ENCODE results near the gene HRK.

Gene HRK

DNA sequence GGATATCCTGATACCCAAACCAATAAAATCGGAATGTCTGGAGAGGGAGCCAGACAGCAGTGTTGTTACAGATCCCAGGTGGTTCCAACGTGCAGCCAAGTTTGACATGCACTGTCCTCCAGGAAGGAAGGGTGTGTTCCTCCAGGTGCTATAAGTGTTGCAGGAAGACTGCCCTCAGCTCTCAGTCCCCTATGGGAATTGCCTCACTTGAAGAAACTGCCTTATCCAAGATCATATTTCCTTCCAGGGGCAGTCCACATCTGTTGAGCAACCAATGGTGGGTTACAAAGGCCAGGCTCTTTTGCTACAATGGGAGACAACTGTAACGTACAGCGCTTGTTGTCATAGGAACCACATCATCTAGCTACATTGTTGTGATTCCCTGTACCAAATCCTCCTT, 16.2 kb upstream of the HRK start:
- no peak for DNase-seq (ENCODE audit: low spot score)

- no peak for DNase-seq (ENCODE audit: low spot score)
Observed at GRCh38 chr12:116896411-116896924, 15.2 kb upstream of the HRK start.

GRCh38 chr12:116894913-116895312, 13.7 kb upstream of the HRK start:
- DNase-seq (ENCODE audit: low spot score), result no peak

- no peak for DNase-seq (ENCODE audit: low spot score)
Observed at GRCh38 chr12:116892349-116893140, 11.3 kb upstream of the HRK start.

GRCh38 chr12:116891019-116891418, 9.8 kb upstream of the HRK start:
- DNase-seq (ENCODE audit: low spot score), result no peak

GRCh38 chr12:116890330-116890729, 9.1 kb upstream of the HRK start:
- DNase-seq (ENCODE audit: low spot score), result no peak

- no peak for DNase-seq (ENCODE audit: low spot score)
Observed at GRCh38 chr12:116887897-116888296, 6.7 kb upstream of the HRK start.

DNA sequence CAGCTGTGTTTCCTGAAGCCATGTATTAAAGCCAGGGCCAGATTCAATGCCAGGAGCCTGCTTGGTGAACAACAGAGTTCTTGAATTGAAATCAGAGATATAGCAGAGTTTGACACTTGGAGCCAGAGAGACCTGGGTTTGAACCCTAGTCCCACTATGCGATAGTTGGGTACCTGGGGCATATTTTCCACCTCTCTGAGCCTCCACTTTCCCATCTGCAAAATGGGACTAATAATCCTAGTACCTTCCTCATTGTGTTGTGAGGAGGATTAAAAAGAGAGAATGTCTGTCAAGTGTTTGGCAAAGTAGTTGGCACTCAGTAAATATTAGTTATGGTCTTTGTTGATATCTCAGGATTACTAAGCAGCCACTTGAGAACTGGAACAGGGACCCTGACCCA, 6.0 kb upstream of the HRK start:
- DNase-seq (ENCODE audit: low spot score), result no peak

GRCh38 chr12:116885491-116885890, 4.2 kb upstream of the HRK start:
- DNase-seq (ENCODE audit: low spot score), result no peak

DNA sequence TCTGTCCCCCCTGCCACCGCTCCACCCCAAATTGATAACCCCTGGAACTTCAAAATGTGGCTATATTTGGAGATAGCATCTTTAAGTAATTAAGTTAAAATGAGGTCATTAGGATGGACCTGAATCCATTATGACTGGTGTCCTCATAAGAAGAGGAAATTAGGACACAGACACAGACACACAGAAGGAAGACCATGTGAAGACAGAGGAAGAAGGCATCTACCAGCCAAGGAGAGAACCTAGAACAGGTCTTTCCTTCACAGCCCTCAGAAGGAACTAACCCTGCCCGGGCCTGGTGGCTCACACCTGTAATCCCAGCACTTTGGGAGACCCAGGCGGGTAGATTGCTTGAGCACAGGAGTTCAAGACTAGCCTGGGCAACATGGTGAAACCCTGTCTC, 3.6 kb upstream of the HRK start:
- DNase-seq (ENCODE audit: low spot score), result no peak

GRCh38 chr12:116882742-116883141, 1.5 kb upstream of the HRK start:
- peak; percentile 50 for DNase-seq (ENCODE audit: low spot score)

- no peak for DNase-seq (ENCODE audit: low spot score)
Observed at GRCh38 chr12:116881877-116882507, 751 bp upstream of the HRK start.

DNA sequence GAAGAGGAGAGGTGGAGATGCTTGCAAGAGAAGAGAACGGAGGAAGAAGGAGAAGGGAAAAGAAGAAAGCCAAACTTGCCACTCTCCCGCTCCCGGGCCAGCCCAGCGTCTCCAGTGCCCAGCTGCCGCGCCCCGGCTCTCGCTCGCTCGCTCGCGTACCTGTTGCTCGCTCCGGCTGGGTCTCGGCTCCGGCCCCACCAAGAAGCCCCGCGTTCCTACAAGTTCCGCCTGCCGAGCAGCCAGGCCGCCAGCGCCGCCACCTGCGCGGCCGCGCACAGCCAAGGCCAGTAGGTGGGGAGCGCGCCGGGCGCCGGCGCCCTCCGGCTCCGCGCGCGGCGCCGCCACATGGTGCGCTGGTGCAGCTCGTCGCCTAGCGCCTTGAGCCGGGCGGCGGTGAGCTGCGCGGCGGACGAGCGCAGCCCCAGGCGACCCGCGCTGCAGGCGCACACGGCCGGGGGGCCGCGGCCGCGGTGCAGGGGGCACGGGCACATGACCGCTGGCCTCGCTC, 370 bp downstream of the HRK start:
- no peak for DNase-seq (ENCODE audit: low spot score)

GRCh38 chr12:116880213-116880816, 926 bp downstream of the HRK start:
- DNase-seq (ENCODE audit: low spot score), result no peak

DNA sequence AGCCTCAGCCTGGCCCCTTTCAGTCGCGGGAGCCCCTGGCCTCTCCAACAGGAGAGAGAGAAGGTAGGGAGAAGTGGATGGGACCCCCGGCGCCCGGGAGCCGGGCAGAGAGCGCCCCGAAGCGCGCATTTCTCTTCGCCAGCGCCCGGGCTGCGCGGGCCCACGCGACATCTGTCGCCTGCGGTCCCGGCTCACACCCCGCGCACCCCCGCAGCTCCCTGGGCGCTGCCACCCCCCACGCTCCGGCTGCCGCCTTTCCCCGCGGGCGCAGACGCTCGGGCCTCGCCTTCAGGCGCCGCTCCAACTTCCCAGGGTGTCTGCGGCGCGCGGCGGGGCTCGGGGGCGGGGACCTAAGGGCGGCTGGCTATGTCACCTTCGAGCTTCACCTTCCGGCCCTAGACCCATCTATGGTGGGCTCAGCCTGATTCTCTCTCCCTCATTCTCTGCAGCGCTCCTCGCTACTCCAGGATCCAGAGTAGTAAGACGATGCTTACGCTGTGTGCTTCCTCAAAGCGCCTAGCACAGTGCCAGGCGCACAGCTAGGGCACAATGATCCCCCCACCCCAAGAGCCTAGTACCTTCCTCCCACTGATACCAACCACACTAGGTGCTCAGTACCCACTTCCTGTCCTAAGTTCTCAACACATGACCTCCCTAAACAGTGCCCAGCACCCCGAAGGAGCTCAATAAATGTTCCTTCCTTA, 1.6 kb downstream of the HRK start:
- DNase-seq (ENCODE audit: low spot score), result no peak

DNA sequence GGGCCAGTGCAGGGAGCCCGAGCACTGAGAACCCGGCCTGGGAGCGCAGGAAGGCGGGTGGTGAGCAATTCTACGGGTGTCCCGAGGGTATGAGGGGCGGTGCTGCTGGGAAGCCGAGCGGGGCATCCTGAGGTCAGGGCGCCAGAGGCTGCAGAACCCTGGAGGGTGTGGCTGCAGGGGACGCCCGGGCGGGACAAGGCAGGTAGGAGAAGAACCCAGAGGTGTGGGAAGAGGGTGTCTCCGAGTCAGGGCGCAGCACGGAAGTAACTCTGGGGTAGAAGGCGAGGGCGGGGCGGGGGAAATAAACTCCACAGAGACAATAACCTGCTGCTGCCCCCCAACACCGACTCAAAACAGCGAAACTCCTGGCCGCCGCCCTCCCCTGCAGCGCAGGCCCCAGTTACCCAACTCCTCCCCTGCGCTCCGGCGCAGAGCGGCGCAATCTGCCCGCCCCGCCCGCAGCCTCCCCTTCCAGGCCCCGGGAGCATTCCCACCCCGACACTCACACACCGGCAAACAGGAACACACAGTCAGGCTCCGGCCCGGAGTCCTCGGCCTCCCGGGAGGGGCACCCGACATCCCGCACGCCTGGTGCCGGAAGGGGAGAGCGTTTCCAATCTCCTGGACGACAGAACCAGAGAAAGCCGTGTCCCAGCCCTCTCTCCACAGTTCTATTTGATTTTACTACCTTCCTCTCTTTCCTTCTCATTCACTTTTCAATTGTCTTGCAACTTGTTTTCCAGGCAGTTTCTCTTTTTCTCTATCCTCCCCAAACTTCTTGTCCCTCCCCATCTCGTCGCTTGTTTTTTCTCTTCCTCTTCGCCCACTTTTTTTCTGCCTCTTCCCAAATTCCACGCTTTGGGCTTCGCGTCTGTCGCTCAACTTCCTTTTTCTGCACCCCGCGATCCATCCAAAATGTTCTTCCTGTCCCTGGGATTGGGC, 2.4 kb downstream of the HRK start:
- no peak for DNase-seq (ENCODE audit: low spot score)

- DNase-seq (ENCODE audit: low spot score), result no peak
Observed at GRCh38 chr12:116876151-116876869, 4.9 kb downstream of the HRK start.

GRCh38 chr12:116874324-116874995, 6.8 kb downstream of the HRK start:
- DNase-seq (ENCODE audit: low spot score), result no peak

DNA sequence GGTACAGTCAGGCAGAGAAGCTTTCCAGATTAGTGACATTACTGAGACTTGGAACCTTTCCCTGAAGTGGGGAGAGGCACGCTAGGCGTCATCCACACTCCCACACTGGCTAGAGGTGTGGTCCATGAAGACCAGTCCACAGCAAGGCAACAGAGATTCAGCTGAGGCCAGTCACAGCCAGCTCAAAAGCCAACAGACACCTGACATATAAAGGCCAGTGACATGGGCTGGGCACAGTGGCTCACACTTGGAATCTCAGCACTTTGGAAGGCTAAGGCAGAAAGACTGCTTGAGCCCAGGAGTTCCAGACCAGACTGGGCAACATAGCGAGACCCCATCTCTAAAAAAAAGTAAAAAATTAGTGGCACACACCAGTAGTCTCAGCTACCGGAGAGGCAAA, 10.9 kb downstream of the HRK start:
- DNase-seq (ENCODE audit: low spot score), result no peak

- no peak for DNase-seq (ENCODE audit: low spot score)
Observed at GRCh38 chr12:116867523-116867922, 13.7 kb downstream of the HRK start.

All from cerebellar cortex (tissue), 1 donor.